HG02759 (cell line): ENCODE results near the gene TPH2.

Experiments
- ATAC-seq: cut with Tn5 transposase; IDR thresholded peaks from one replicate; pipeline ENCODE4 v1.9.1; 2021; ENCODE audit warnings: mild to moderate bottlenecking, moderate library complexity; ENCODE audit not compliant: unreplicated experiment

Gene TPH2

GRCh38 chr12:72030277-72030676 is 91.6 kb downstream of the TPH2 start:
- no peak for ATAC-seq

GRCh38 chr12:72031066-72031465 is 92.4 kb downstream of the TPH2 start:
- ATAC-seq, result no peak

GRCh38 chr12:72033991-72034390 is 95.3 kb downstream of the TPH2 start:
- no peak for ATAC-seq

- no peak for ATAC-seq
These were observed 97.0 kb downstream of the TPH2 start for GRCh38 chr12:72035625-72036024.

- no peak for ATAC-seq
These were observed 97.7 kb downstream of the TPH2 start for GRCh38 chr12:72036393-72036792.

GRCh38 chr12:72037006-72037795 is 98.6 kb downstream of the TPH2 start:
- ATAC-seq, result no peak

- no peak for ATAC-seq
These were observed 103.2 kb downstream of the TPH2 start for GRCh38 chr12:72041811-72042210.

GRCh38 chr12:72053604-72054003 is 115.0 kb downstream of the TPH2 start:
- no peak for ATAC-seq

GRCh38 chr12:72054511-72054910 is 115.9 kb downstream of the TPH2 start:
- no peak for ATAC-seq

- ATAC-seq, result no peak
These were observed 118.8 kb downstream of the TPH2 start for GRCh38 chr12:72057330-72057914.

GRCh38 chr12:72063073-72063472 is 124.4 kb downstream of the TPH2 start:
- no peak for ATAC-seq

GRCh38 chr12:72071030-72071429 is 132.4 kb downstream of the TPH2 start:
- ATAC-seq, result no peak

GRCh38 chr12:72072592-72073212 is 134.1 kb downstream of the TPH2 start:
- no peak for ATAC-seq

- no peak for ATAC-seq
These were observed 135.4 kb downstream of the TPH2 start for GRCh38 chr12:72074065-72074464.

GRCh38 chr12:72074956-72075355 is 136.3 kb downstream of the TPH2 start:
- ATAC-seq, result no peak

GRCh38 chr12:72075401-72075800 is 136.8 kb downstream of the TPH2 start:
- no peak for ATAC-seq

- no peak for ATAC-seq
These were observed 137.4 kb downstream of the TPH2 start for GRCh38 chr12:72075891-72076557.

GRCh38 chr12:72076558-72076915 is 137.9 kb downstream of the TPH2 start:
- ATAC-seq, result no peak

- no peak for ATAC-seq
These were observed 138.6 kb downstream of the TPH2 start for GRCh38 chr12:72077111-72077820.

GRCh38 chr12:72081777-72082176 is 143.1 kb downstream of the TPH2 start:
- no peak for ATAC-seq
